A549 (cell line): ENCODE data around the gene SLC9A3.

Experiments
- EHMT2 ChIP-seq: fragments of 200-600 bp; sonication (generic); IDR thresholded peaks from 2 replicates; pipeline ENCODE4 v1.6.1; 2016; ENCODE audit warnings: antibody characterized with exemption, low read depth, mild to moderate bottlenecking, moderate library complexity
- HEYL ChIP-seq: fragments of 250-450 bp; sonication (Bioruptor Pico); IDR thresholded peaks from 2 replicates; pipeline ENCODE4 v1.8.0; 2021; ENCODE audit warnings: mild to moderate bottlenecking, moderate library complexity
- JUN ChIP-seq, 2 experiments: fragments of >200 bp; sonication (Bioruptor Twin); formaldehyde crosslinking; IDR thresholded peaks; 2 replicates in 1 of 2; 3 replicates in 1 of 2; pipeline ENCODE4 v1.6.1; 2016 to 2017
- POLR2A ChIP-seq: IDR thresholded peaks from 2 replicates; pipeline ENCODE4 v1.6.1; 2012; ENCODE audit warnings: mild to moderate bottlenecking, low read length
- RAD21 ChIP-seq, 2 experiments: fragments of >200 bp in 1 of 2; sonication (Bioruptor Twin) in 1 of 2; formaldehyde crosslinking in 1 of 2; IDR thresholded peaks in 1 of 2; conservative IDR thresholded peaks in 1 of 2; 2 replicates in 1 of 2; 3 replicates in 1 of 2; pipeline ENCODE4 v1.6.1; 2012 to 2018; ENCODE audit warnings: inconsistent platforms in 1 of 2
- RCOR1 ChIP-seq: fragments of 150-350 bp; IDR thresholded peaks from 2 replicates; pipeline ENCODE4 v1.6.1; 2014; ENCODE audit warnings: antibody characterized with exemption, low read length, low read depth
- TF ChIP-seq, protein P1 (sequence below): fragments of >200 bp; sonication (Bioruptor Twin); formaldehyde crosslinking; IDR thresholded peaks from 3 replicates; pipeline ENCODE4 v1.5.1; 2016

DNA sequence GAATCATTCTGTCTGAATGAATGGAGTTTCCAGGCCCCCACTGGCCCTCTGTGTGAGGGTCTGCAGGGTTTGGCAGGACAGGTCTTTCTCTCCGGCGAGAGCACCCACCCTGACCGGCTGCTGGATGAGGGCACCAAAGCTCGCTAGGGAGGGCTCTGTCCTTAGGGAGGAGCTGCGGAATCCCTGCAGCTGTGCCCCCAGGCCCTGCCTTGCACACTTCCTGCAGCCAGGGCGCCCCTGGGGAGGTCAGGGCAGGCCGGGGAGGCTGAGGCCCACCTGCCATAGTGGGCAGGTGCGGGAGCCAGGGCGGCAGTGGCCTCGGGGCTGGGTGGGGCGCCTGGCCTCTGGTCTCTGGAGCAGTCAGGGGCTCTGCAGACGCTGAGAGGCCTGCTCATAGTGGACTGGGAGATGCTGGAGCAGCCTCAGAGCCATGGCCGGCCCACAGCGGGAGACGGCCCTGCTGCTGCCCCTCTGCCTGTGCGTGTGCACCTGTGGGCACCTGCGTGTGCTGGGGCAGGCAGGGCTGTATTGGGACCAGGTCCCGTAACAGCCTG lies 45.2 kb downstream of the SLC9A3 start:
- TF ChIP-seq JUN (IDR thresholded peaks at IDR 0.05) (no peak), RCOR1 (no peak), RAD21 (conservative IDR thresholded peaks at IDR 0.05 in 1 of 2, IDR thresholded peaks at IDR 0.05 in 1 of 2) (no peak), POLR2A (no peak), EHMT2 (no peak), HEYL (CRISPR knock-in tag) (no peak)
- TF ChIP-seq, protein P1, sequence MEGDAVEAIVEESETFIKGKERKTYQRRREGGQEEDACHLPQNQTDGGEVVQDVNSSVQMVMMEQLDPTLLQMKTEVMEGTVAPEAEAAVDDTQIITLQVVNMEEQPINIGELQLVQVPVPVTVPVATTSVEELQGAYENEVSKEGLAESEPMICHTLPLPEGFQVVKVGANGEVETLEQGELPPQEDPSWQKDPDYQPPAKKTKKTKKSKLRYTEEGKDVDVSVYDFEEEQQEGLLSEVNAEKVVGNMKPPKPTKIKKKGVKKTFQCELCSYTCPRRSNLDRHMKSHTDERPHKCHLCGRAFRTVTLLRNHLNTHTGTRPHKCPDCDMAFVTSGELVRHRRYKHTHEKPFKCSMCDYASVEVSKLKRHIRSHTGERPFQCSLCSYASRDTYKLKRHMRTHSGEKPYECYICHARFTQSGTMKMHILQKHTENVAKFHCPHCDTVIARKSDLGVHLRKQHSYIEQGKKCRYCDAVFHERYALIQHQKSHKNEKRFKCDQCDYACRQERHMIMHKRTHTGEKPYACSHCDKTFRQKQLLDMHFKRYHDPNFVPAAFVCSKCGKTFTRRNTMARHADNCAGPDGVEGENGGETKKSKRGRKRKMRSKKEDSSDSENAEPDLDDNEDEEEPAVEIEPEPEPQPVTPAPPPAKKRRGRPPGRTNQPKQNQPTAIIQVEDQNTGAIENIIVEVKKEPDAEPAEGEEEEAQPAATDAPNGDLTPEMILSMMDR, result no peak
